ENCODE results near the gene UGT3A2. TPM values are rescaled to one million over a fixed set of nuclear protein-coding genes. Genes with fewer than 3 reads are reported as not detected.

Gene UGT3A2
- total and polyA plus RNA-seq, 2 donors (not counting 1 experiment from before 2014, with no cell fraction given) = not detected

DNA sequence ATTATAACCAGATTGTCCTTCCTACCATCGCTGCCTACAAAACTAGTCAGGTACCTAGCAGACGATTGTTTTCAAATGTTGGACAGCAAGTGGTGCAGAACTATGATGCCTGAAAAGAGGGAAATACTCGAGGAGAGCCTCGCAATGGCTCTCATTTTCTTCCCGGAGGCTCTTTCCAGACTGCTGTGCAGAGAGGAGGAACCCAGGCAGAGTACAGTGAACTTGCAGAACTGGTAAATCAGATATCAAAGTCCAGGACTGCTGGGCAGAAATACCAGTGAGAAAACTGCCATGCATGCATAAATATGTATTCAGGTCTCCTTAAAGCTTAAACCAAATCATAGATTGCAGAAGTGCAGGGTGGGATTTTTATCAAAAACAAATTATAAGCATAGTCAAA is 49.1 kb downstream of the UGT3A2 start:
- Histone ChIP-seq H3K4me2 (replicated peaks; ENCODE audit: low read depth, low read length, poor library complexity, severe bottlenecking) (no peak overlapping the region), H3K79me2 (ENCODE audit: control insufficient read depth, insufficient read depth, low read length) (no peaks in the 10 kb centered on the region), H3K4me1 (ENCODE audit: control insufficient read depth in 2 of 2, insufficient read depth in 2 of 2, low read length in 2 of 2) (no peaks in the 10 kb centered on the region), H3K36me3 (replicated peaks in 1 of 2; ENCODE audit: control extremely low read depth in 1 of 2, control insufficient read depth in 1 of 2, extremely low read depth in 1 of 2, insufficient read depth in 2 of 2, low read length in 1 of 2) (no peaks in the 10 kb centered on the region), H3K27ac (ENCODE audit: low read length in 2 of 2) (no peak overlapping the region), H3K9ac (ENCODE audit: low read length) (no peak overlapping the region), H3K9me3 (ENCODE audit: control extremely low read depth in 1 of 3, control insufficient read depth in 2 of 3, insufficient read depth in 1 of 3, low read length in 2 of 3) (peaks cover 0 to 21% (median 18%) of the 10 kb centered on the region in 3 donors), H4K20me1 (ENCODE audit: control insufficient read depth, insufficient read depth, low read length, poor library complexity, severe bottlenecking) (no peaks in the 10 kb centered on the region), H3K4me3 (ENCODE audit: control extremely low read depth in 1 of 5, extremely low read depth in 1 of 5, insufficient read depth in 1 of 5, low read depth in 2 of 5, low read length in 4 of 5) (no peak overlapping the region), H3K27me3 (replicated peaks in 1 of 4; ENCODE audit: control extremely low read depth in 1 of 4, control insufficient read depth in 3 of 4, insufficient read depth in 4 of 4, low read length in 3 of 4) (no peaks in the 10 kb centered on the region), H2AFZ (ENCODE audit: insufficient read depth, low read depth, low read length, poor library complexity, severe bottlenecking) (no peak overlapping the region)
- H3K4me1 Mint-ChIP-seq = no peaks in the 10 kb centered on the region
- TF ChIP-seq, protein P1, sequence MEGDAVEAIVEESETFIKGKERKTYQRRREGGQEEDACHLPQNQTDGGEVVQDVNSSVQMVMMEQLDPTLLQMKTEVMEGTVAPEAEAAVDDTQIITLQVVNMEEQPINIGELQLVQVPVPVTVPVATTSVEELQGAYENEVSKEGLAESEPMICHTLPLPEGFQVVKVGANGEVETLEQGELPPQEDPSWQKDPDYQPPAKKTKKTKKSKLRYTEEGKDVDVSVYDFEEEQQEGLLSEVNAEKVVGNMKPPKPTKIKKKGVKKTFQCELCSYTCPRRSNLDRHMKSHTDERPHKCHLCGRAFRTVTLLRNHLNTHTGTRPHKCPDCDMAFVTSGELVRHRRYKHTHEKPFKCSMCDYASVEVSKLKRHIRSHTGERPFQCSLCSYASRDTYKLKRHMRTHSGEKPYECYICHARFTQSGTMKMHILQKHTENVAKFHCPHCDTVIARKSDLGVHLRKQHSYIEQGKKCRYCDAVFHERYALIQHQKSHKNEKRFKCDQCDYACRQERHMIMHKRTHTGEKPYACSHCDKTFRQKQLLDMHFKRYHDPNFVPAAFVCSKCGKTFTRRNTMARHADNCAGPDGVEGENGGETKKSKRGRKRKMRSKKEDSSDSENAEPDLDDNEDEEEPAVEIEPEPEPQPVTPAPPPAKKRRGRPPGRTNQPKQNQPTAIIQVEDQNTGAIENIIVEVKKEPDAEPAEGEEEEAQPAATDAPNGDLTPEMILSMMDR (IDR thresholded peaks at IDR 0.05) = no peak
- no peak for TF ChIP-seq EZH2 (IDR thresholded peaks at IDR 0.05; ENCODE audit: borderline replicate concordance, insufficient read depth, low read depth, low read length, poor library complexity, severe bottlenecking)
- ChIA-PET CTCF (no interaction called here), POLR2A (no interaction called here)
- H3K27ac Mint-ChIP-seq = no peak overlapping the region
- intact Hi-C loops (cut with micrococcal nuclease) = no loop called here
- ATAC-seq (ENCODE audit: low read depth) (no peak), DNase-seq (no peak)
- peaks cover 21% of the 10 kb centered on the region for H3K9me3 Mint-ChIP-seq (ENCODE audit: insufficient read depth)
- no peaks in the 10 kb centered on the region for H3K27me3 Mint-ChIP-seq
- H3K4me3 Mint-ChIP-seq = no peak overlapping the region
- 82% methylated on average over 5 of the region's 5 CpGs for WGBS (ENCODE audit: insufficient coverage)

DNA sequence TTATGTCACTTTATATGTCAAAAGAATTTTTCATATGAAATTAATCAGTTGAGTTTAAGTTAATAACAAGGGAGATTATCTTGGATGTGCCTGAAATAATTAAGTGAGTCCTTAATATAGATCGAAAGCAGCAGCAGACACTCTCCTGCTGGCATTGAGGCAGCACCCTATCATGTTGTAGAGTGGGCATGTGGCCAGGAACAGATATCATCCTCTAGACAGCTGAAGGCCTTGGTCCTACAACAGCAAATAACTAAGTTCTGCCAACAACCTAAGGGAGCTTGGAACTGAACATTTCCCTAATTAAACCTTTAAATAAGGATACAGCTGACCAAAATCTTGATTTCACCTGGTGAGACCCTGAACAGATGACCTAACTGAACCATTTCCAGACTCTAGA is 49.7 kb downstream of the UGT3A2 start:
- Mint-ChIP-seq H3K4me1 (no peaks in the 10 kb centered on the region), H3K27ac (no peak overlapping the region), H3K4me3 (no peak overlapping the region), H3K9me3 (ENCODE audit: insufficient read depth) (peaks cover 24% of the 10 kb centered on the region), H3K27me3 (no peaks in the 10 kb centered on the region)
- Histone ChIP-seq H3K9ac (ENCODE audit: low read length) (no peak overlapping the region), H3K4me1 (ENCODE audit: control insufficient read depth in 2 of 2, insufficient read depth in 2 of 2, low read length in 2 of 2) (no peaks in the 10 kb centered on the region), H3K79me2 (ENCODE audit: control insufficient read depth, insufficient read depth, low read length) (no peaks in the 10 kb centered on the region), H3K36me3 (replicated peaks in 1 of 2; ENCODE audit: control extremely low read depth in 1 of 2, control insufficient read depth in 1 of 2, extremely low read depth in 1 of 2, insufficient read depth in 2 of 2, low read length in 1 of 2) (no peaks in the 10 kb centered on the region), H3K4me2 (replicated peaks; ENCODE audit: low read depth, low read length, poor library complexity, severe bottlenecking) (no peak overlapping the region), H2AFZ (ENCODE audit: insufficient read depth, low read depth, low read length, poor library complexity, severe bottlenecking) (no peak overlapping the region), H3K4me3 (ENCODE audit: control extremely low read depth in 1 of 5, extremely low read depth in 1 of 5, insufficient read depth in 1 of 5, low read depth in 2 of 5, low read length in 4 of 5) (no peak overlapping the region), H3K27ac (ENCODE audit: low read length in 2 of 2) (no peak overlapping the region), H3K9me3 (ENCODE audit: control extremely low read depth in 1 of 3, control insufficient read depth in 2 of 3, insufficient read depth in 1 of 3, low read length in 2 of 3) (peaks cover 0 to 21% (median 18%) of the 10 kb centered on the region in 3 donors), H4K20me1 (ENCODE audit: control insufficient read depth, insufficient read depth, low read length, poor library complexity, severe bottlenecking) (no peaks in the 10 kb centered on the region), H3K27me3 (replicated peaks in 1 of 4; ENCODE audit: control extremely low read depth in 1 of 4, control insufficient read depth in 3 of 4, insufficient read depth in 4 of 4, low read length in 3 of 4) (no peaks in the 10 kb centered on the region)
- no peak for DNase-seq
- WGBS (ENCODE audit: insufficient coverage) = 91% methylated on average over 1 of the region's 1 CpG
- ATAC-seq (ENCODE audit: low read depth) = no peak
- CTCF ChIA-PET = no interaction called here
- intact Hi-C loops (cut with micrococcal nuclease) = no loop called here
- POLR2A ChIA-PET = no interaction called here
- no peak for TF ChIP-seq EZH2 (IDR thresholded peaks at IDR 0.05; ENCODE audit: borderline replicate concordance, insufficient read depth, low read depth, low read length, poor library complexity, severe bottlenecking)
- TF ChIP-seq, protein P1 (IDR thresholded peaks at IDR 0.05) = no peak

Data from B cell (primary cell).